C4-2B (cell line): ENCODE measurements around the gene PTS.

Experiments
- ZFX ChIP-seq: fragments of 450-650 bp; IDR thresholded peaks from 2 replicates; pipeline ENCODE4 v1.6.1; 2017
- TF ChIP-seq, protein P1 (sequence below): fragments of 450-650 bp; conservative IDR thresholded peaks from 2 replicates; pipeline ENCODE4 v1.5.1; 2017; ENCODE audit warnings: mild to moderate bottlenecking

DNA sequence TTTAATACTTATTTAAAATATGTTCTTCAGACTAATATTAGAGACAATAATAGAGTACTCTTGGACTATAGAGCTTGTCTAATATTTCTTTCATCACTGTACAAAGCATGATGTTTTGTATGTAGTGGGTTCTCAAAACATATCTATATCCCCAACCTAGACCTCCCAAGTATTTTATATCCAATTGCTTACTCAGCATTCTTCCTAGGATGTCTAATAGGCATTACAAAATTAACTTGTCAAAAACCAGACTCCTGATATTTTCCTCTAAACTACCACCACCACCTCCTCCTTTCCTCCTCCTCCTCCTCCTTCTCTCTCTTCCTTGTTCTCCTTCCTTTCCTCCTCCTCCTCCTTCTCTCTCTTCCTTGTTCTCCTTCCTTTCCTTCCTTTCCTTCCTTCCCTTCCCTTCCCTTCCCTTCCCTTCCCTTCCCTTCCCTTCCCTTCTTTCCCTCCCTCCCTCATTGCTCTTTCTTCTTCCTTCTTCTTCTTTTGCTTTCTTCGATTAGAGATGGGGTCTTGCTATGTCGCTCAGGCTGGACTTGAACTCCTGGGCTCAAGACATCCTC is 29.6 kb upstream of the PTS start:
- TF ChIP-seq, protein P1, sequence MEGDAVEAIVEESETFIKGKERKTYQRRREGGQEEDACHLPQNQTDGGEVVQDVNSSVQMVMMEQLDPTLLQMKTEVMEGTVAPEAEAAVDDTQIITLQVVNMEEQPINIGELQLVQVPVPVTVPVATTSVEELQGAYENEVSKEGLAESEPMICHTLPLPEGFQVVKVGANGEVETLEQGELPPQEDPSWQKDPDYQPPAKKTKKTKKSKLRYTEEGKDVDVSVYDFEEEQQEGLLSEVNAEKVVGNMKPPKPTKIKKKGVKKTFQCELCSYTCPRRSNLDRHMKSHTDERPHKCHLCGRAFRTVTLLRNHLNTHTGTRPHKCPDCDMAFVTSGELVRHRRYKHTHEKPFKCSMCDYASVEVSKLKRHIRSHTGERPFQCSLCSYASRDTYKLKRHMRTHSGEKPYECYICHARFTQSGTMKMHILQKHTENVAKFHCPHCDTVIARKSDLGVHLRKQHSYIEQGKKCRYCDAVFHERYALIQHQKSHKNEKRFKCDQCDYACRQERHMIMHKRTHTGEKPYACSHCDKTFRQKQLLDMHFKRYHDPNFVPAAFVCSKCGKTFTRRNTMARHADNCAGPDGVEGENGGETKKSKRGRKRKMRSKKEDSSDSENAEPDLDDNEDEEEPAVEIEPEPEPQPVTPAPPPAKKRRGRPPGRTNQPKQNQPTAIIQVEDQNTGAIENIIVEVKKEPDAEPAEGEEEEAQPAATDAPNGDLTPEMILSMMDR = no peak
- TF ChIP-seq ZFX = no peak
